ENCODE measurements around the gene RNU1-4. TPM values are rescaled to one million over a fixed set of nuclear protein-coding genes. Genes with fewer than 3 reads are reported as not detected.
"Not testable (repeated sequence)": the region's sequence is repeated elsewhere in the genome, so short reads cannot be mapped to it uniquely, and the experiment has no call there.

Gene RNU1-4
- polyA plus RNA-seq, 3 donors = not detected

GRCh38 chr1:16707130-16708093, 32.9 kb upstream of the RNU1-4 start:
- DNase-seq = not testable (repeated sequence)

- DNase-seq = not testable (repeated sequence)
Measured at GRCh38 chr1:16708704-16709103, 31.6 kb upstream of the RNU1-4 start.

GRCh38 chr1:16709659-16710087, 30.6 kb upstream of the RNU1-4 start:
- DNase-seq = not testable (repeated sequence)

- not testable (repeated sequence) for DNase-seq
Measured at GRCh38 chr1:16710618-16711017, 29.7 kb upstream of the RNU1-4 start.

GRCh38 chr1:16712131-16712530, 28.2 kb upstream of the RNU1-4 start:
- not testable (repeated sequence) for DNase-seq

GRCh38 chr1:16712582-16712981, 27.7 kb upstream of the RNU1-4 start:
- not testable (repeated sequence) for DNase-seq

GRCh38 chr1:16712984-16713383, 27.3 kb upstream of the RNU1-4 start:
- DNase-seq = not testable (repeated sequence)

- not testable (repeated sequence) for DNase-seq
Measured at GRCh38 chr1:16713480-16713879, 26.8 kb upstream of the RNU1-4 start.

GRCh38 chr1:16716691-16717335, 23.5 kb upstream of the RNU1-4 start:
- no peak for DNase-seq

- DNase-seq = peak; percentile 76
Measured at GRCh38 chr1:16717336-16718098, 22.8 kb upstream of the RNU1-4 start.

GRCh38 chr1:16718099-16718907, 22.0 kb upstream of the RNU1-4 start:
- not testable (repeated sequence) for DNase-seq

GRCh38 chr1:16718908-16719533, 21.3 kb upstream of the RNU1-4 start:
- no peak for DNase-seq

- no peak for DNase-seq
Measured at GRCh38 chr1:16719571-16720350, 20.6 kb upstream of the RNU1-4 start.

- DNase-seq = no peak
Measured at GRCh38 chr1:16720351-16721223, 19.7 kb upstream of the RNU1-4 start.

- DNase-seq = no peak
Measured at GRCh38 chr1:16721871-16722641, 18.3 kb upstream of the RNU1-4 start.

- DNase-seq = no peak
Measured at GRCh38 chr1:16724718-16725438, 15.4 kb upstream of the RNU1-4 start.
